Memory B cell (primary cell): ENCODE results near the gene SDF4.

Experiments used
- ATAC-seq: fragments of 150-1000 bp; cut with Tn5 transposase; 2 replicates; pipeline ENCODE4 v1.10.0; 2021; ENCODE audit warnings: low read depth, mild to moderate bottlenecking, moderate library complexity
- DNase-seq, 2 donors: peaks; one replicate each; pipeline ENCODE4 v3.0.0; 2022; ENCODE audit warnings: low spot score in 2 of 2
- H3K27ac Mint-ChIP-seq: one replicate; pipeline ENCODE4 v1.8.0; 2022; ENCODE audit warnings: mild to moderate bottlenecking, moderate library complexity, mixed read lengths
- H3K27me3 Mint-ChIP-seq: one replicate; pipeline ENCODE4 v1.8.0; 2022; ENCODE audit warnings: mixed read lengths
- H3K36me3 Mint-ChIP-seq: one replicate; pipeline ENCODE4 v1.8.0; 2022; ENCODE audit warnings: mild to moderate bottlenecking, mixed read lengths
- H3K4me1 Mint-ChIP-seq: one replicate; pipeline ENCODE4 v1.8.0; 2022; ENCODE audit warnings: mixed read lengths
- H3K4me3 Mint-ChIP-seq: one replicate; pipeline ENCODE4 v1.8.0; 2022; ENCODE audit warnings: mild to moderate bottlenecking, moderate library complexity, mixed read lengths
- H3K9me3 Mint-ChIP-seq: one replicate; pipeline ENCODE4 v1.8.0; 2022; ENCODE audit warnings: mixed read lengths

The SDF4 gene

GRCh38 chr1:1267488-1268283 lies 35.9 kb upstream of the SDF4 start:
- H3K4me1 Mint-ChIP-seq, result peaks cover 25% of the 10 kb centered on the region
- DNase-seq (no peak), ATAC-seq (no peak)
- peaks cover 7% of the 10 kb centered on the region for H3K36me3 Mint-ChIP-seq
- H3K4me3 Mint-ChIP-seq, result no peak overlapping the region
- H3K27me3 Mint-ChIP-seq, result no peaks in the 10 kb centered on the region
- no peak overlapping the region for H3K27ac Mint-ChIP-seq
- no peaks in the 10 kb centered on the region for H3K9me3 Mint-ChIP-seq

GRCh38 chr1:1264868-1265272 lies 33.1 kb upstream of the SDF4 start:
- Mint-ChIP-seq H3K9me3 (no peaks in the 10 kb centered on the region), H3K27me3 (no peaks in the 10 kb centered on the region), H3K4me3 (no peak overlapping the region), H3K36me3 (peaks cover 19% of the 10 kb centered on the region), H3K27ac (no peak overlapping the region), H3K4me1 (peaks cover 16% of the 10 kb centered on the region)
- no peak for DNase-seq
- ATAC-seq, result no peak

GRCh38 chr1:1264026-1264425 lies 32.2 kb upstream of the SDF4 start:
- Mint-ChIP-seq H3K27ac (no peak overlapping the region), H3K4me1 (peaks cover 16% of the 10 kb centered on the region), H3K27me3 (no peaks in the 10 kb centered on the region), H3K36me3 (peaks cover 21% of the 10 kb centered on the region), H3K9me3 (no peaks in the 10 kb centered on the region), H3K4me3 (no peak overlapping the region)
- no peak for ATAC-seq
- no peak for DNase-seq

- Mint-ChIP-seq H3K9me3 (no peaks in the 10 kb centered on the region), H3K27me3 (no peaks in the 10 kb centered on the region), H3K4me1 (peaks cover 18% of the 10 kb centered on the region), H3K36me3 (peaks cover 21% of the 10 kb centered on the region), H3K4me3 (no peak overlapping the region), H3K27ac (no peak overlapping the region)
- DNase-seq, result no peak
- ATAC-seq, result no peak
These were observed 31.0 kb upstream of the SDF4 start for GRCh38 chr1:1262758-1263157.

- peaks cover 16% of the 10 kb centered on the region for H3K4me1 Mint-ChIP-seq
- no peak overlapping the region for H3K27ac Mint-ChIP-seq
- no peaks in the 10 kb centered on the region for H3K9me3 Mint-ChIP-seq
- no peaks in the 10 kb centered on the region for H3K27me3 Mint-ChIP-seq
- ATAC-seq, result no peak
- peaks cover 24% of the 10 kb centered on the region for H3K36me3 Mint-ChIP-seq
- H3K4me3 Mint-ChIP-seq, result no peak overlapping the region
- DNase-seq, result no peak
These were observed 30.3 kb upstream of the SDF4 start for GRCh38 chr1:1262071-1262470.

DNA sequence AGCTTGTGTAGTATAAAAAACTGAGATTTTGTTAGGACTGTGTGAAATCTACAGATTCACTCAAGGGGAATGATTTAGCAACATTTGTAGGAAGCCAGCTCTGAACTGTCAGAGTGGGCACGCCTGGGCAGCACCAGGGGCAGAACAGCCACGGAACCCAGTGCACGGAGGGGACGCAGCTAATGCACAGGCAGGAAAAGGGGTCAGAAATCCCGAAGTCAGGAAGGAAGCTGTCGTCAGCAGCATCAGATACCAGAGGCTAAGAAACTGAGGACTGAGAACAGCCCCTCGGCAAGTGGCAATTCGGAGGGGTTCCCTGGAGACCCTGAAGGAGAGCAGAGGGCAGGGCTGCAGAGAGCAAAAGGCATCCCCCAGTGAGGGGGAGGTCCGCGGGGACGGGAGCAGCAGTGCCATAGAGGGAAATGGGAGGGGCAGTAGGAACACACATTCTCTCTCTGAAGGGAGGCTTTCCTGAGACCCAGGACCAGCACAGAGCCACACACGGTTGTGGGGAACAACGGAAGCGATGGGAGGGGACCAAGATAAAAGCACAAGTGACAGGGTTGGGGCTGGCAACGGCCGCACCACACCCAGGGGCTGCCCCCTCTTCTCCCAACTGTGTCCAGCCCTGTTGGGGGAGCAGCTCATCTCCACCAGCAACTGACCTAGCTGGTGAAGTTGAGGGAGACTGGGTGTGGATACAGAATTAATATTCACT lies 29.2 kb upstream of the SDF4 start:
- Mint-ChIP-seq H3K4me3 (no peak overlapping the region), H3K36me3 (peaks cover 25% of the 10 kb centered on the region), H3K27me3 (no peaks in the 10 kb centered on the region), H3K9me3 (no peaks in the 10 kb centered on the region), H3K27ac (peak overlapping the region; percentile 80), H3K4me1 (peaks cover 16% of the 10 kb centered on the region)
- ATAC-seq, result no peak
- no peak for DNase-seq

- no peak for DNase-seq
- Mint-ChIP-seq H3K4me1 (peaks cover 16% of the 10 kb centered on the region), H3K36me3 (peaks cover 27% of the 10 kb centered on the region), H3K4me3 (no peak overlapping the region), H3K27me3 (no peaks in the 10 kb centered on the region), H3K9me3 (no peaks in the 10 kb centered on the region), H3K27ac (peak overlapping the region; percentile 80)
- ATAC-seq, result peak; percentile 52
These were observed 28.3 kb upstream of the SDF4 start for GRCh38 chr1:1259951-1260600.

- no peak overlapping the region for H3K4me3 Mint-ChIP-seq
- peak overlapping the region; percentile 80 for H3K27ac Mint-ChIP-seq
- DNase-seq (no peak), ATAC-seq (no peak)
- H3K27me3 Mint-ChIP-seq, result no peaks in the 10 kb centered on the region
- H3K36me3 Mint-ChIP-seq, result peaks cover 26% of the 10 kb centered on the region
- peaks cover 16% of the 10 kb centered on the region for H3K4me1 Mint-ChIP-seq
- H3K9me3 Mint-ChIP-seq, result no peaks in the 10 kb centered on the region
These were observed 27.7 kb upstream of the SDF4 start for GRCh38 chr1:1259540-1259939.

DNA sequence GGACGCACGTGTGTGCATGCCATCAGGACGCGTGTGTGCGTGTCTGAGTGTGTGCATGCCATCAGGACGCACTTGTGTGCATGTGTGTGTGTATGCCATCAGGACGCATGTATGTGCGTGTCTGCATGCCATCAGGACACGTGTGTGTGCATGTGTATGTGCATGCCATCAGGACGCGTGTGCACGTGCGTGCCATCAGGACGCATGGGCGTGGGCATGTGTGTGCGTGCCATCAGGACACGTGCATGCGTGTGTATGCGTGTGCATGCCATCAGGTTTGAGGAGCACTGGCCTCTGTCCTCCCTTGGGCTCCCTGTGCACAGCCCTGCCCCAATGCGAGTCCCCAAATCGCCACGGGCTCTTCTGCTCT lies 27.3 kb upstream of the SDF4 start:
- no peak overlapping the region for H3K4me3 Mint-ChIP-seq
- H3K4me1 Mint-ChIP-seq, result peaks cover 16% of the 10 kb centered on the region
- no peak for DNase-seq
- ATAC-seq, result no peak
- H3K9me3 Mint-ChIP-seq, result no peaks in the 10 kb centered on the region
- no peaks in the 10 kb centered on the region for H3K27me3 Mint-ChIP-seq
- H3K27ac Mint-ChIP-seq, result no peak overlapping the region
- peaks cover 26% of the 10 kb centered on the region for H3K36me3 Mint-ChIP-seq

- Mint-ChIP-seq H3K36me3 (peaks cover 27% of the 10 kb centered on the region), H3K4me1 (peaks cover 16% of the 10 kb centered on the region), H3K27ac (no peak overlapping the region), H3K4me3 (no peak overlapping the region), H3K9me3 (no peaks in the 10 kb centered on the region), H3K27me3 (no peaks in the 10 kb centered on the region)
- no peak for ATAC-seq
- DNase-seq, result no peak
These were observed 25.4 kb upstream of the SDF4 start for GRCh38 chr1:1256956-1257871.

DNA sequence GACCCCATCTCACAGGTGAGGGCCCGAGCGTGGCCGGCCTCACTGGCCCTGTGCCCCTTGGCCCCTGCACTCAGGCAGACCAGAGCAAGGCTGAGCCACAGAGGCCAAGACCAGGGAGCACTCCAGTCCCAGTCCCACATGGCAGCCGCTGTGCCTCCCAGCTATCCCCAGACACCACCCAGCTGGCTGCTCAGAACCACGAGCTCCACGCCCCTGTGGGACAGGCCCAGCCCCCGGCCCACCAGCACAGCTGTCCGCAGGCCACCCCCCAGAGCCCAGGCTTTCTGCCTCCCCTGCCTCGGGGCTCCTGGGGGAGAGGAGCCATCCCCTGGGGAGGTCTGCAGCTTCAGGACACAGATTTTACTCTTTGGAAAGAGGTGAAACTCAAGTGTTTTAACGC lies 23.8 kb upstream of the SDF4 start:
- no peak for ATAC-seq
- peaks cover 13% of the 10 kb centered on the region for H3K4me1 Mint-ChIP-seq
- no peaks in the 10 kb centered on the region for H3K27me3 Mint-ChIP-seq
- no peak for DNase-seq
- no peaks in the 10 kb centered on the region for H3K9me3 Mint-ChIP-seq
- no peak overlapping the region for H3K4me3 Mint-ChIP-seq
- H3K36me3 Mint-ChIP-seq, result peaks cover 19% of the 10 kb centered on the region
- H3K27ac Mint-ChIP-seq, result no peak overlapping the region

DNA sequence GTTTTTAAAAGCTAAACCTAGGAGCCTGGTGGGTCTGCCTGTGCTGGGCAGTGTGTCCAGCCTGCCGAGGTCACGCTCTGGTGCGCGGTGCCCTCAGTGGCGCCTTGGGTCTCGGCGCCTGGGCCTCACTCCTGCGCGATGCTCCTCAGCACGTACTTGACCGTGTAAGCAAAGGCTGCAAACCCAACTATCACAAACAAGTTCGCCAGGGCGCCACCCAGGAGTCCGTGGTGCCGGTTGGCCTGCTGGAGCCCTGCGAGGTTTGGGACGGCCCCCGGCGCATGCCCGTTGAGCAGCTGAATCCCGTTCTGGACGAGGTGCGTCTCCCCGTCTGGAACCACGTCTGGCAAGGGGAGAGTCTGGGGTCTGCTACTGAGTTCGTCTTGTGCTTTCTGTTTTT lies 23.3 kb upstream of the SDF4 start:
- DNase-seq (no peak), ATAC-seq (no peak)
- no peak overlapping the region for H3K27ac Mint-ChIP-seq
- H3K4me3 Mint-ChIP-seq, result no peak overlapping the region
- H3K9me3 Mint-ChIP-seq, result no peaks in the 10 kb centered on the region
- peaks cover 19% of the 10 kb centered on the region for H3K36me3 Mint-ChIP-seq
- peaks cover 10% of the 10 kb centered on the region for H3K4me1 Mint-ChIP-seq
- no peaks in the 10 kb centered on the region for H3K27me3 Mint-ChIP-seq

DNA sequence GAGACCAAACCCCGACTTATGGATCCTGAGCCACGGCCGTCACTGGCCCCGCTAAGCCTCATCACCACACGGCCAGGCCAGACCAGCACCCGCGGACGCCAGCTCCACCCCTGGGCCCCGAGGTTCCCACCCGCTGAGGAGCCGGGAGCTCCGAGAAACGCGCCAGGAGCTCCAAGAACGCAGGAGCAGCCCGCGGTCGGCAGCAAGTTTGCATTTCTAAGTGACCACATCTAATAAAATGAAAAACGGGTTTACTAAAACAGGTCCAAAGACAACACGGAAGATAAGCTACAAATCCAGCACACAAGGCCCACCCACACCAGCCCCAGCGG lies 22.8 kb upstream of the SDF4 start:
- H3K9me3 Mint-ChIP-seq, result no peaks in the 10 kb centered on the region
- ATAC-seq (no peak), DNase-seq (no peak)
- H3K27ac Mint-ChIP-seq, result no peak overlapping the region
- H3K36me3 Mint-ChIP-seq, result peaks cover 15% of the 10 kb centered on the region
- H3K4me1 Mint-ChIP-seq, result peaks cover 10% of the 10 kb centered on the region
- no peak overlapping the region for H3K4me3 Mint-ChIP-seq
- H3K27me3 Mint-ChIP-seq, result no peaks in the 10 kb centered on the region
